NCI-H146 treated with DMSO at 0.1 percent for 48 hours (cell line): ENCODE data around the gene SLC17A1.
A peak's percentile ranks its signal among the peaks of the same experiment; 100 is the strongest.

Experiments used
- DNase-seq: peaks from one replicate; lab custom pipeline; 2025; ENCODE audit not compliant: unreplicated experiment; lab: John Stamatoyannopoulos, UW

The SLC17A1 gene

DNA sequence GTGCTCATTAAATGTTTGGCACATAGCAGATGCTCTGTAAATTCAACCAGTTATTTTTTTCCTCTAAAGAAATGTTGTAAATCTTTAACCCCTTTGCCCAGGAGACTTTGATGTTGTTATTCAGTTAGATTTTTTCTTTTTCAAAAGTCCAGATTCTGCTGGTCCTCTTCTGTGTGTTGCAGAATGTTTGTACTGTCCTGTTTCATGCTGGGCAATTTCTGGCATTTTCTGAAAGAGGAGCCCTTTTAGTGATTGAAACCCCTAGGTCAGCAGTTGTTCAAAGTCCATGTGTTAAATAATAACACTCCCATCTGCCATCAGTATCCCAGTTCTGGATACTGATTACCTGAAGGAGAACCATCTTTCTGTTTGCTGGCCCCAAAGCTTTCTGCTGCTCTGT is 1.3 kb upstream of the SLC17A1 start:
- DNase-seq, result no peak

DNA sequence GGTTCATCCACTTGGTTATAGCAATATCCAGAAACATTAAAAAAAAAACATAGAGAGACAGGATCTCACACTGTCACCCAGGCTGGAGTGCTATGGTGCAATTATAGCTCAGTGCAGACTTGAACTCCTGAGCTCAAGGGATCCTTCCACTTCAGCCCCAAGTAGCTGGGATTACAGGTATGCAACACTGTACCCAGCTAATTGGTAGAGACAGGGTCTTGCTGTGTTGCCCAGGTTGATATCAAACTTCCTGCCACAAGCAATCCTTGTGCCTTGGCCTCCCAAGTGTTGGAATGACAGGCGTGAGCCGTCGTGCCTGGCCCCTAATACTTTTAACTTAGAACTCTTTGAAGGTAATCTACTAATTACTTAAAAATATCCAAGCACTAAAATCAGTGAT is 818 bp upstream of the SLC17A1 start:
- no peak for DNase-seq

DNA sequence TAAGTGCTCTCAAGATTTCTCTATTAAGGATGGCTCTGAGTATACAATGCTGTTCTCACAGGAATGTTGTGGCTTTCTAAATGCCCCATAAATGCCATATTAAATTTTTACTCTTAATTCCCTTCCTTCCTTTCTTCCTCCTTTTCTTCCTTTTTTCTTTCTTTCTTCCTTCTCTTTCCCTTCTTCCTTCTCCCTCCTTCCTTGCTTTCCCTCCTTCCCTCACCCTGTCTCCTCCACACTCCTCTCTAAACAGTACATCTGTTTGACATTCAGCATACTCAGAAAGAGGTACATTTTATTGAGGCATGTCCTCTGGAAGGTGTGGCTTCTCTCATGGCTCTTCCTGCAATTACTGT is 433 bp upstream of the SLC17A1 start:
- no peak for DNase-seq

DNA sequence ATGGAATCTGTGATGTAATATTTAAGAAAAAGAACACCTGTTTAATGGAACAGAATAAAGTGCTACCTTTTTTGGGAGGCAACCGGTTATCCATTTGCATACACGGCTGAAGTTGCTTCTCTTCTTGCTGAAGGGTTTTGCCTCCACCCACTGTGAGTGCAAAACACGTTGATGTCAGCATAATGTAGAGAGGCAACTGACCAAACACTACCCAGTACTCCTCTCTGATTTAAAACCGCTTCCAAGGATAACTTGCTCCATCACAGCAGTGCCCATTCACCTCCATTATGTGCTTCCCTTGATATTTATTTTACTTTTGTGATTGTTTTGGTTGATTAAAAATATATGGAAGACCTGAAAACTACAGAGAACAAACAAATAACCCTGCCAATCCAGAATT is 1.4 kb downstream of the SLC17A1 start:
- no peak for DNase-seq

DNA sequence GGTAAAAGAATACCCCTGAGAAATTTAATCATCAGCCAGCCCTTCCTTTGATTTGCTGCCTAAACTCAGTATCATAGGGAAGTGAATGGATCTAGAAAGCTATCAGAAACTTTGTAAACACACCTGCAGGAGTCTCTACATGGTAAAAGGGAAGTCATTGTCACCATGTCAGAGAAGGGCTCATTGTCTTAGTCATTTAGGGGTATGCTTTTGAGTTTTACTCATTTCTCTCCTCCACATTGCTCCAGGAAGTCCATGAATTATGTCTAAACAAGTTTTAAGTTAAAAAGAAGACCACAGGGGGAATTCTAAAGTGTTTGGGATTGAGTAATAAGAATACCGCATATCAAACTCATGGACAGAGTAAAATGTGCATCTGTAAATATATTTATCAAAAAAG is 2.5 kb downstream of the SLC17A1 start:
- DNase-seq, result no peak

DNA sequence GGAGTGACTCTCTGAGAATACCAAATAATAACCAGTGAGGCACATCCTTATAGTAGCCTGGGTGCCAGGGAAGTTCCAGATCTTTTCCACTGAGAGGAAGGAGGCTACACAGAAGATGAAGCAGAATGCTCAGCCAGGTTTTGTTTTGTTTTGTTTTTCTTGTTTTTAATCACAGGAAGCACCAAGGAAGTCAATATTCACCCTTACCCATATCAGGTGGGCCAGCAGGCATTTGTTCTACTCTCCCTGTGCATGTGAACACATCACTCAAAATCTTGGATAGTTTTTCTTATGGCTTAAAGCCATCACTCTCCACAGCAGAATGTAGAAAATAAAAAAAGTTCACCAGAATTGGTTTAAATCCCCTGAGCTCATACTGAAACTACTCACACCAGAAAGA is 10.5 kb downstream of the SLC17A1 start:
- DNase-seq, result no peak

DNA sequence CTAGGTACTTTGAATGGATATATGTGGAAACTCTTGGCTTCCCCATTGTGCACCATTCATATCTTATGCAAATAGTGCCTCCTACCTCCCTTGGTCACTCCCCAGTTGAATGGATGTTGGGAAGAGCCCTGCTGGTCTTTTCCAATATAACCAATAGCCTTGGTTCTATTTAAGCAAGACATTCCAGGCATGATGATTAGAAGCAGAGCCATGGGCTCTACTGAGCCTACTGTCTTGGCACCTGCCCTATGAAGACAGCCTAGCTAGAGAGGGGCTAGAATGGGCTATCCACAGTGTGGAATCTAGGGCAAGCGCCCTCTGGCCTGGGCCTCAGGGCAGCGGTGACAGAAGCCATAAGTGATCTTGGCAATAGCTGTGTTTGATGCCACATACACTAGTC is 15.6 kb downstream of the SLC17A1 start:
- DNase-seq, result no peak

DNA sequence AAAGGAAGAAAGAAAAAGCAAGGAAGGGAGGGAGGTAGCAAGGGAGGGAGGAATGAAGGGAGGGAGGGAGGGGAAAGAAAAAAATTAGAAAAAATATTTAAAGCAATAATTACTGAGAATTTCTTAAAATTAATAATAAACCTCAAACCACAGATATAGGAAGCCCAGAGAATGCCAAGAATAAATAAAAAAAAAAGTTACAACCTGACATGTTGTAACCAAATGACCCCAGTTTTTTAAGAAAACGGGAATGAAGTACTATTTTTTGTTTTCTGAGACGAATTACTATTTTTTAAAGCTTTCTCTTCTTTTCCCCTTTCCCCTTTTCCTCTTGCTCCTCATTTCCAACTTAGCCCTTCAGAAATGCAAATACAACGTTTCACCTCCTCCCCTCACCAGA is 16.7 kb downstream of the SLC17A1 start:
- DNase-seq, result no peak

DNA sequence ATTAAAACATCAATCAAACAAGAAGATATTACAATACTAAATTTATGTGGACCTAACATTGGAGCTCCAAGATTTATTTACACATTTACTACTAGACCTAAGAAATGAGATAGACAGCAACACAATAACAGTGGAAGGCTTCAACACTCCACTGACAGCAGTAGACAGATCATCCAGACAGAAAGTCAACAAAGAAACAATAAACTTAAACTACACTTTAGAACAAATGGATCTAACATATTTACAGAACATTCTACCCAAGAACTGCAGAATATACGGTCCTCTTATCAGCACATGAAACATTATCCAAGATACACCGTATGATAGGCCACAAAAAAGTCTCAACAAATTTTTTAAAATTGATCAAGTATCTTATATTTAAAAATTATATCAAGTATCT is 27.0 kb downstream of the SLC17A1 start:
- no peak for DNase-seq

DNA sequence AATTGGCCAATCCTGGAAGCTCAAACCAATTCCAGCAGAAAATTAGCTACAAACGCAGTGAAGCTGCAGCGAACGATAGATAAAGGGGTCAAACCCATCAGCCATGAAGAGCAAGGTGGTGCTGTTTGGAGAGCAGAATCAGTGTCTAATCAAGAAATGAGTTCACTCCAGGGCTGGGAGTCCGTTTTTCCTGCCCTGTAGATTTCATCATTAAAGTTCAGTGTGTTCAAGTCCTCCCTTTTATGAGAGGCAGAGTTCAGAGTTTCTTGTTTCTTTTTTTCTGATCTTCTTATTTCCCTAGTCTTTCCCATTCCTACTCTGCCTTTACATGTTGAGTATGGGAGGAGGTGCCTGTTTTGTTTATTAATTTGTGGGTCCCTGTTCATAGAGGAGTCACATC is 30.4 kb downstream of the SLC17A1 start:
- DNase-seq, result no peak

DNA sequence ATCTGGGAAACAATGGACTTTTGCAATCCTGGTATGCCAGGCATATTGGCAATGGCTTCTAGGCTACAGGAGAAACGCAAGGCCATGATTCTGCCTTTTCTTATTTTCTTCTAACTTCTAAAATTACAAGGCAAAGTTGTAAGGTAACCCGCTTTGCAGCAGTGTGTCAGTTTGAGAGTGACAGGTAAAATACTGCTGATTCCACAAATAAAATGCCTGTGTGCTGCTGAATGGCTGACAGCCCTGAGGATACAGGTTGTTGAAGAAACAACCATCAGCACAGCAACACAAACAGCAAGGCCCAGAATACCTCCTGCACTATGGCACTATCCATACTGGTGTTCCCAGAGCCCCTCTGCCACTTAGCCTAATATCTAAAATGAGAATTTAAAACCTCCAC is 37.1 kb downstream of the SLC17A1 start:
- DNase-seq, result no peak

DNA sequence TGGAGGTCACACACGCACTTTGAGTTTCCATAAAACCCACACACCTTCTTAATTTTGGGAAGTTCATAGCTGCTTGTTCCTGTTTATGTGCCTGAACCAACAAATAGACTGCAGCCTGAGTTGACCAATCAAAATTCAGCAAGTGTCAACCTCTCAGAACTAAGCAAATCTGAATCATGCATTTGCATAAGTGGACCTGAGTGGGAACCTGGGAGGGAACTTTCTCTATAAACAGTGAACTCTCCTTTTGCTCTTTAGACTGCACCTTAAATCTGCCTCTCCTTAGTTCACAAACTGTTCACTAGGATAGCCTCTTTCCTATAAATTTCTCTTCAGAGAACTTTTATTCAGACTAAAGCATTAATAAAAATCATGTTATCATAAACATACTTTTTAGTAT is 37.9 kb downstream of the SLC17A1 start:
- no peak for DNase-seq

DNA sequence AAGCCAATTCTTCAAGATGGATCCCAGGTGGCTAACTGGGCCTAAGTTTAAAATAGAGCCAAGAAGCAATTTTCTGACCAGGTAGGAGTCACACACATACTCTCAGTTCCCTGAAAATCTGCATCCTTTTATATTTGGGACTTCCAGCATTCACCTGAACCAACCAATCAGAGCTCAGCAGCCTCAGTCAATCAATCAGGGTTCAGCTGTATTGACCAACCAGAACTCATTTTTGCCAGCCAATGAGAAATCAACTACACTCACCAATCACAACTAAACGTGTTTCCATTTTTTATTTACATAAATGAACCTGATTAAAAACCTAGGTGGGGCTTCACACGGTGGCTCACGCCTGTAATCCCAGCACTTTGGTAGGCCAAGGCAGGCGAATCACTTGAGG is 39.8 kb downstream of the SLC17A1 start:
- DNase-seq, result no peak

DNA sequence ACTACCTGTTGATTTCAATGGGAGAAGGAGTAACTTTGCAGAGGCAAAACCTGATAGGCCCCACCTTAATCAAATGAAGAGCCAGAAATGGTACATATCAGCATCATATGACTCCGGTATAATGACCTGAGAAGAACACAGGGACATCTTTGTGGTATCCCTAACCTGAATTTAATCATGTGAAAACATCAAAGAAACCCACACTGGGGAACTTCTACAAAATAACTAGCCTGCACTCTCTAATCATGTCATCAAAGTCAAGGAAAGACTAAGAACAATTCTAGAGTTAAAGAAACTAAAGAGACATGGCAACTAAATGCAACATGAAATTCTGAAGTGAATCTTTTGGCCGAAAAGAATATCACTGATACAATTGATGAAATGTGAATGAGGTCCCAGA is 42.4 kb downstream of the SLC17A1 start:
- no peak for DNase-seq

DNA sequence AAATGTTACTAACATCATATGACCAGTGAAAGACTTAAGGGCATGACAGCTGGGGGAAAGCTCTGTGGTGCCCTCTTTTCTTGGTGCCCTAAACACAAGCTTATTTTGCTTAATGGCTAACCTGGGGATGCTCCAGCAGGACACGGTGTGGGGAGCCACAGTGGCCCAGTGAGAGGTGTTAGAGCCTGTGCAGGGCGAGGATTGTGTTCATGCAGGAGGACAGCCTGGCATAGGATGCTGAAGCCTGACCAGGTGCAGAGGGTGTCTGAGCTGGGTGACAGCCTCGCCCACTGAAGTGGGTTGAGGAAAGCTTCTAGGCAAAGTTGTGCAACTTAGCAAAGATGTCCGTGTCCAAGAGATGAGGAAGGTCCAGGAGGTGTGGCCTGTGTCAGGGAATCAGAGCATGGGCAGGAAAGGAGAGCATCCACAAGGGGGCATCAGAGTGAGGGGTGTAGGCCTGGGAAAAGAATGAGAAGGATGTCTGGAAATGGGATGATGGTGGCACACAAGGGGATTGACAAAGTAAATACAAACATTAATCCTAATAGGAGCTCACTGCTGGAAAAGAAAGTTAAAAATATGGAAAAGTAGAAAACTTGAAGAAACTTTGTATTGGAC is 43.4 kb downstream of the SLC17A1 start:
- DNase-seq, result peak; percentile 49

DNA sequence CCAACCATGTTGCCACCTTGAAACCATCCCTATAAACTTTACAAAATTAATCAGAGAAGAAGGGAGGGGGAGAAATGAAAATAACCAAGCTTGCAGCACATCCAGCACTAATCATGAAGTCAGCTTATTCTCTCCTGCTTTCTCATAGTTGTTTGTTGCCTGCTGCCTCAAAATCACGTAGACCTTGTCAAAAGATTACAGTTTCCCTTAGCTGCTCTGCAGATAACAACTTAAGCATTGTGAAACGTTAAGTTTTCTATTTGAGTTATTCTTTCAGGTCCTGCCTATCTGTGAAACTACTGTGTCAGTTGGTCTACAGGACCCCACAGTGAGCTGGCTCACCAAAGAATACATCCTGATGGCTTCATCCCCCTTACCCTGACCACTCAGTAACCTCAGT is 44.4 kb downstream of the SLC17A1 start:
- no peak for DNase-seq

DNA sequence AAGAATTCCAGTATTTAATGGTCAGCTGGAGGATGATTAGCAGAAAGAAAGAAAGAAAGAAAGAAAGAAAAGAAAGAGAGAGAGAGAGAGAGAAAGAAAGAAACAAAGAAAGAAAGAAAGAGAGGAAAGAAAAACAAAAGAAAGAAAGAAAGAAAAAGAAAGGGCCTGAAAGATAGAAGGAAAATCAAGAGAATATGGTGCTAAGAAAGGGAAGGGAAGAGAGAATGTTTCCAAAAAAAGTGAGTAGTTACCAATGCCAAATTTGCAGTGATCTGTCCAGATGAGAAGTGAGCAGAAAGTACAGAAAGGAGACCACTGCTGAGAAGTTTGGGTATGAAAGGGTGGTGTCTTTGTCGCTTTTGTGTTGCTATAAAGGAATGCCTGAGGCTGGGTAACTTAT is 50.7 kb downstream of the SLC17A1 start:
- no peak for DNase-seq

DNA sequence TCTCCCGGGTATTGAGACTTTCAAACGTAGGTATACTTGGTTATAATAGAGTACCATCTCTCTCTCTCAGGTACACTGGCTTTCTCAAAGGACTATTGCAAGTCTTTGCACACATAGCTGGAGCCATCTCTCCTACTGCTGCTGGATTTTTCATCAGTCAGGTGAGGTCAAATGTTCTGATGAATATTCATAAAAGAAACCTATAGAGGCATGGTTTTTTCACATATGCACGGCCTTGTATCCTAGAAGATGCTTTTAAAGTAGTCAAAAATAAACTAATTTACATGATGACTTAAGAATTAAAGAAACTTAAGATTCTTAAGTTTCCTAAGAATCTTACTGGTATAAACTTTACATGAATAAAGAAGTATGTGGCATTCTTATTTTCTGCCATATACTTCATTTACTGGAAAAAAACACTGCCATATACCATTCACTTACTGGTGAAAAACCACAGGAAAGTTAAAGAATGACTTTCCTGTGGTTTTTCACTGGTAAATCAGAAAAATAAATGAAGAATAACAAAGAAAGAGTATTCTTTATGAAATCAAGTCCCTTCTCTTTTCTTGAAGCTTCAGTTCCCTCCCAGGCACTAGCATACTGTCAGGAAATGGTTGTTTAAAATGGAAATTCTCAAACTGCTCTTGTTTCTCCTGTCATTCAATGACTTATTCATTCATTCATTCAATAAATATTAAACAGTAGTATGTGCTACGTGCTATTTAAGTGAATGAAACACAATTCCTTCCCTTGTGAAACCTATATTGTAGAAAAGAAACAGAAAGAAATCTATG is 53.8 kb downstream of the SLC17A1 start:
- no peak for DNase-seq

DNA sequence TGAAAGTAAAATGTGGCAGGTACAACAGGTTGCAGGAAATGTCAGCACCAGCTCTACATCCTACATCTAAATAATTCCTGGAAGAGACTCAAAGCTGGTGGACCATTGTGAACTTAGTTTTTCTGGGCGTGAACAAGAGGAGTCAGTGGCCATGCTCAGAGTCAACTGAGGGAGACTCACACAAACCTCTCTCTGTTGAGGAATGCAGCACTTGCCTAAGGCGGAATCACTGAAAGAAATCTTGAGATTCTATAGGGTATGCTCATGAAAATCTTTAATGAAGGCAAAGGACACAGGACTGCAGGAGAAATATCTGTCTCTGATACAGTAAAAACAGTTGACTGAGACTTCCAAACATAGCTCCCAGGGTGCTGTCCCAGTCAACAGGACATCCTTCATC is 54.8 kb downstream of the SLC17A1 start:
- no peak for DNase-seq

DNA sequence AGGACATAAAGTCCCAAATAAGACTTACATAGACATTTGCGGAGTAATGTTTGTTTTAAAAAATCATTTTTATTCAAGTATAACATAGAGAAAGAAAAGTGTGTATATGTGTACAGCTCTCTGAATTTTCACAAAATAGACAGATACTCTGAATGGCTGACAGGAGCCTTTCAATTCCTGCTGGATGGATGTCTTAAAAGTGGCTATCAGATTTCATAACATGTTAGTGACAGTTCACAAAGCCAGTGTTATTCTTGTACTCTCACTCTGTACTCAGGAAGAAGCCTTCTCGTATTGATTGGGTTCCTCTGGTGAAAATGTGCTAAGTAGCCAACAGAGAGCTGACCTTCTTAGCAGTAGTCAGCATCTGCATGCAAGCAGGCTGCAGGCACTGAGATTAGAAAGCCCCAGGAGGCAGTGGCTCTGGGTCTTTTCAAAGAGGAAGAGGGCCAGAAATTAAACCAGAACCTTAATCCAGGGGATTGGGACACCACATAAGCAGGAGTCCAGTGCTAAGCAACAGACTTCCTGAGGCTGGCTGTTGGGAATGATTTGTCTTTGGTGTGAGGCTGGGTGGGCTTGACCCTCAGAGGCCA is 57.6 kb downstream of the SLC17A1 start:
- peak; percentile 2 for DNase-seq

DNA sequence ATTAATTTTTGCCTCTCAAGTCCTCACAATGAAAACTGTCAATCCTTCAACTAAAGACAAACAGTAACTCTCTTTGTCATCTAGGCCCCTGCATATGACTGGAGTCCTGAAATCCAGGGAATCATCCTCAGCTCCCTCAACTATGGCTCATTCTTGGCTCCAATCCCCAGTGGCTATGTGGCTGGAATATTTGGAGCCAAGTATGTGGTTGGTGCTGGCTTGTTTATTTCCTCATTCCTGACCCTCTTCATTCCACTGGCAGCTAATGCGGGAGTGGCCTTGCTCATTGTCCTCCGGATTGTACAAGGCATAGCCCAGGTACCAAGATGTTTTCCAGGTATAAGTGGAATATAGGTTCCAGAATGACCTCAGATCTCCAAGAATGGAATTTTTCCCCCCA is 61.9 kb downstream of the SLC17A1 start:
- DNase-seq, result no peak

DNA sequence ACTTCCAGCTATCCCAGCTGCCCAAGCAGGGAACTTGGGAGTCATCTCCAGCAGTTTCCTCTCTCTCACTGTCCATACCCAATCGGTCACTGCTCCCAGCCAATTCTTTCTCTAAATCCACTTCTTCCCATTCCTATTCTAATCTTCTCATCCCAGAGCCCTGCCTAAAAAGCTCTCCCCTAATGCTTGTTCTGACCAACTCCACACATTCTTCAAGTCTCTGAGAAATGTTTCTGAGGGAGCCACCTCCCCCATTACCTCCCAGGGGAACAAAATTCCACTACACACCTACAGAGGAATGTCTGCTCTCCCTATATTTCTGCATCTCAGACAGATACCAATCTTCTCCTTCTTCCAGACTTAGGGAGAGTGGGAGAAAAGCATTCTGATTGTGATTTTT is 63.3 kb downstream of the SLC17A1 start:
- DNase-seq, result no peak

DNA sequence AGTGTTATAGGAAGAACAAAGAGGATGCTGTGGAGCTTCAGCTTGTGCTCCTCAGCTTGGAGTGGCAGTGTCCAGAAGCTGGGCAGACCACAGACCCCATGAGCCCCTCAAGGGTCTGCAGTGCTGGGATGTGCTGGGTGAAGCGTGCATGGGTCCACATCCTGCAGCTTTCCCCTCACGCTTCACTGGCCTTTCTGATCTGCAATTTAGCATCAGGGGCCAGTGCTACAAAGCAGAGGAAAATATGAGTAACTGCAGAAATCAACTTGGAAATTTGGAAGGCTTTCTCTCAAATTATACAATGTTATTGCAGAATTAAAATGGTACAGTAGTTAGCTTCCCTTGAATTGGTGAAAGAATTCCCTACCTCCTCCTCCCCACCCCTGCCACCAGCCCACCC is 67.2 kb downstream of the SLC17A1 start:
- no peak for DNase-seq
